ENCODE measurements around the gene DNAH6. TPM values are rescaled to one million over a fixed set of nuclear protein-coding genes. Genes with fewer than 3 reads are reported as not detected.

DNAH6 gene
- total and polyA plus RNA-seq, 2 of the 8 experiments (the other 6 are each of a cell fraction or from before 2014, with no cell fraction given): 0.06 to 0.43 TPM

GRCh38 chr2:84862006-84862405 is 345.7 kb downstream of the DNAH6 start (continued):
- TF ChIP-seq CHD1 (IDR thresholded peaks at IDR 0.05; ENCODE audit: low read depth, low read length): no peak
- no peak for TF ChIP-seq RFX5 (IDR thresholded peaks at IDR 0.05; ENCODE audit: borderline replicate concordance, low read depth, low read length)
- no peak for TF ChIP-seq CBX5 (IDR thresholded peaks at IDR 0.05; ENCODE audit: low read depth, low read length)
- no peak for TF ChIP-seq SUZ12 (IDR thresholded peaks at IDR 0.05; ENCODE audit: low read length)
- TF ChIP-seq NANOG (IDR thresholded peaks at IDR 0.05; ENCODE audit: insufficient read depth, low read depth, low read length, poor library complexity, severe bottlenecking): no peak
- TF ChIP-seq MAFK (IDR thresholded peaks at IDR 0.05; ENCODE audit: low read depth, low read length): no peak
- no peak for TF ChIP-seq HDAC6 (IDR thresholded peaks at IDR 0.05; ENCODE audit: low read depth, low read length)
- TF ChIP-seq CBX8 (IDR thresholded peaks at IDR 0.05; ENCODE audit: borderline replicate concordance, low read depth, low read length): no peak
- no peak for TF ChIP-seq FOSL1 (IDR thresholded peaks at IDR 0.05; ENCODE audit: insufficient read depth, low read depth, low read length)
